DND-41 (cell line): ENCODE measurements around the gene NANOS2.

Source experiments
- ATAC-seq: fragments of 200-7000 bp; cut with Tn5 transposase; 3 replicates; pipeline ENCODE4 v1.9.1; 2021; ENCODE audit warnings: low read depth; ENCODE audit not compliant: insufficient read depth
- DNase-seq: peaks from one replicate; pipeline ENCODE4 v3.0.0-alpha.2; 2020
- H2AFZ ChIP-seq: 2 replicates; pipeline ENCODE4 v1.6.0; 2012; ENCODE audit warnings: low read depth, low read length
- H3K27ac ChIP-seq: 2 replicates; pipeline ENCODE4 v1.5.1; 2012; ENCODE audit warnings: low read length, inconsistent platforms
- H3K27me3 ChIP-seq: fragments of 200-600 bp; sonication (generic); 2 replicates; pipeline ENCODE4 v1.6.0; 2012; ENCODE audit warnings: low read length, mild to moderate bottlenecking, inconsistent platforms; ENCODE audit not compliant: insufficient read depth, poor library complexity
- H3K36me3 ChIP-seq: 2 replicates; pipeline ENCODE4 v1.5.1; 2012; ENCODE audit warnings: low read length, inconsistent platforms; ENCODE audit not compliant: insufficient read depth
- H3K4me1 ChIP-seq: 2 replicates; pipeline ENCODE4 v1.5.1; 2012; ENCODE audit warnings: mild to moderate bottlenecking, low read length; ENCODE audit not compliant: insufficient read depth
- H3K4me2 ChIP-seq: 2 replicates; pipeline ENCODE4 v1.6.0; 2012; ENCODE audit warnings: mild to moderate bottlenecking, moderate library complexity, low read length, inconsistent platforms; ENCODE audit not compliant: insufficient read depth
- H3K4me3 ChIP-seq, 2 experiments: fragments of 200-600 bp in 1 of 2; shearing (Covaris generic) in 1 of 2; 2 replicates each; pipeline ENCODE4 v1.5.1; 2012 to 2016; ENCODE audit warnings: inconsistent platforms in 2 of 2, low read length in 2 of 2, mild to moderate bottlenecking in 2 of 2, low read depth in 1 of 2, moderate library complexity in 1 of 2
- H3K79me2 ChIP-seq: 2 replicates; pipeline ENCODE4 v1.6.0; 2012; ENCODE audit warnings: low read length, inconsistent platforms; ENCODE audit not compliant: insufficient read depth
- H3K9ac ChIP-seq: 2 replicates; pipeline ENCODE4 v1.6.0; 2012; ENCODE audit warnings: low read depth, mild to moderate bottlenecking, inconsistent platforms, low read length, moderate library complexity
- H3K9me3 ChIP-seq: 2 replicates; pipeline ENCODE4 v1.5.1; 2012; ENCODE audit warnings: low read length, moderate library complexity, mild to moderate bottlenecking, inconsistent platforms; ENCODE audit not compliant: insufficient read depth, severe bottlenecking
- H4K20me1 ChIP-seq: 2 replicates; pipeline ENCODE4 v1.6.0; 2012; ENCODE audit warnings: low read length; ENCODE audit not compliant: insufficient read depth
- EZH2 ChIP-seq: IDR thresholded peaks from 3 replicates; pipeline ENCODE4 v1.6.1; 2012; ENCODE audit warnings: borderline replicate concordance, low read depth, mild to moderate bottlenecking, moderate library complexity, low read length, inconsistent platforms; ENCODE audit not compliant: severe bottlenecking
- TF ChIP-seq, protein P1 (sequence below): IDR thresholded peaks from 2 replicates; pipeline ENCODE4 v1.5.1; 2012; ENCODE audit warnings: borderline replicate concordance, low read length, moderate library complexity, mild to moderate bottlenecking; ENCODE audit not compliant: poor library complexity, severe bottlenecking; ENCODE audit errors: extremely low read depth

NANOS2 gene

DNA sequence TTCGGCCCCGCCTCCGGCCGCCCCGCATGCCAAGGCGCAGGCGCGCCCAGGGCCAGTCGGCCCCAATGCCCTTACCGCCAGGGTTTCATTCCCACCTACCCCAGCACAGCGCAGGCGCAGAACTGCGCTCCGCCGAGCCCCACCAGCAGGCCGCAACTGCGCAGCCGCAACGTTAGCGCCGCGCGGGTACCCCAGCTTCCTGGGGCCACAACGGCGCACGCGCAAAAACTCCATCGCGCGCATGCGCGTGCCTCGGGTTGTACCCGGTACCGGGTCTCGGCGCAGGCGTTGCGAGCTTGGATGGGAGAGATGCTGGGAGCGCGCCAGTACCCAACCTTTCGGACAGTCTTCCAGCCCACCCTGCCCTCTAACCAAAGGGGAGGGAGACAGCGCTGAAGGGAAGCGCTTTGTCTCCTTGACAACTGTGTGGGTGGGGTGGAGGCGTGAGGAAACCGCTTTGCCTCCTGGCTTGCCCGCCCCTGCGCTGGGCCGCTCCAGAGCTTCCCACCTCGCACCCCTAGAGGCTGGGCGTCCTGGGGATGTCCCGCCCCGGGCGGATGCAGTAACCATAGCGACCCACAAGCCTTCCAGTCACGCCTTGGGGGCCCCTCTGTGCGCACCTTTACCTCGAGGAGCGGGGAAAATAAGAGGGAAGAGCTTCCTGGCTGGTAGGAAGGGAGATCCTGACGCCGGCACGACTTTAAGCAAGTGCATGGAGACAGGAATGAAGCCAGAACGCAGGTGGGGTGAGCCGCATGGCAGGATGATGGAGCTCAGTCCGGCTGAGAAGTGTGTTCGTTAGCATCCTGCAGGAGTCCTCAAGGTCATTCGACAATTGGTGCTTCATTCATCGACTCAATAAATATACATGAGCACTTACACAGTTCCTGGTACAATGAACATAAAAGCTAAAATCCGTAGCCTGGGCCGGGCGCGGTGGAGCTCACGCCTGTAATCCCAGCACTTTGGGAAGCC is 11.6 kb downstream of the NANOS2 start:
- H3K9me3 ChIP-seq: no peaks in the 10 kb centered on the region
- H3K4me2 ChIP-seq: peak overlapping the region; percentile 87
- H3K9ac ChIP-seq: peak overlapping the region; percentile 80
- DNase-seq: peak; percentile 99
- peaks cover 32% of the 10 kb centered on the region for H3K36me3 ChIP-seq
- H4K20me1 ChIP-seq: 0 out of 2 replicates have a peak, but pooled peaks cover 4% of the 10 kb centered on the region
- ATAC-seq: peak; percentile 90
- peaks cover 25% of the 10 kb centered on the region for H3K79me2 ChIP-seq
- H3K4me3 ChIP-seq: peak overlapping the region; percentile 71 to 87; a peak in 3 of 4 replicates
- peak overlapping the region; percentile 85 for H3K27ac ChIP-seq
- peaks cover 27% of the 10 kb centered on the region for H3K4me1 ChIP-seq
- no peak for TF ChIP-seq EZH2
- TF ChIP-seq, protein P1, sequence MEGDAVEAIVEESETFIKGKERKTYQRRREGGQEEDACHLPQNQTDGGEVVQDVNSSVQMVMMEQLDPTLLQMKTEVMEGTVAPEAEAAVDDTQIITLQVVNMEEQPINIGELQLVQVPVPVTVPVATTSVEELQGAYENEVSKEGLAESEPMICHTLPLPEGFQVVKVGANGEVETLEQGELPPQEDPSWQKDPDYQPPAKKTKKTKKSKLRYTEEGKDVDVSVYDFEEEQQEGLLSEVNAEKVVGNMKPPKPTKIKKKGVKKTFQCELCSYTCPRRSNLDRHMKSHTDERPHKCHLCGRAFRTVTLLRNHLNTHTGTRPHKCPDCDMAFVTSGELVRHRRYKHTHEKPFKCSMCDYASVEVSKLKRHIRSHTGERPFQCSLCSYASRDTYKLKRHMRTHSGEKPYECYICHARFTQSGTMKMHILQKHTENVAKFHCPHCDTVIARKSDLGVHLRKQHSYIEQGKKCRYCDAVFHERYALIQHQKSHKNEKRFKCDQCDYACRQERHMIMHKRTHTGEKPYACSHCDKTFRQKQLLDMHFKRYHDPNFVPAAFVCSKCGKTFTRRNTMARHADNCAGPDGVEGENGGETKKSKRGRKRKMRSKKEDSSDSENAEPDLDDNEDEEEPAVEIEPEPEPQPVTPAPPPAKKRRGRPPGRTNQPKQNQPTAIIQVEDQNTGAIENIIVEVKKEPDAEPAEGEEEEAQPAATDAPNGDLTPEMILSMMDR: no peak
- H2AFZ ChIP-seq: peak overlapping the region; percentile 94
- H3K27me3 ChIP-seq: no peaks in the 10 kb centered on the region

DNA sequence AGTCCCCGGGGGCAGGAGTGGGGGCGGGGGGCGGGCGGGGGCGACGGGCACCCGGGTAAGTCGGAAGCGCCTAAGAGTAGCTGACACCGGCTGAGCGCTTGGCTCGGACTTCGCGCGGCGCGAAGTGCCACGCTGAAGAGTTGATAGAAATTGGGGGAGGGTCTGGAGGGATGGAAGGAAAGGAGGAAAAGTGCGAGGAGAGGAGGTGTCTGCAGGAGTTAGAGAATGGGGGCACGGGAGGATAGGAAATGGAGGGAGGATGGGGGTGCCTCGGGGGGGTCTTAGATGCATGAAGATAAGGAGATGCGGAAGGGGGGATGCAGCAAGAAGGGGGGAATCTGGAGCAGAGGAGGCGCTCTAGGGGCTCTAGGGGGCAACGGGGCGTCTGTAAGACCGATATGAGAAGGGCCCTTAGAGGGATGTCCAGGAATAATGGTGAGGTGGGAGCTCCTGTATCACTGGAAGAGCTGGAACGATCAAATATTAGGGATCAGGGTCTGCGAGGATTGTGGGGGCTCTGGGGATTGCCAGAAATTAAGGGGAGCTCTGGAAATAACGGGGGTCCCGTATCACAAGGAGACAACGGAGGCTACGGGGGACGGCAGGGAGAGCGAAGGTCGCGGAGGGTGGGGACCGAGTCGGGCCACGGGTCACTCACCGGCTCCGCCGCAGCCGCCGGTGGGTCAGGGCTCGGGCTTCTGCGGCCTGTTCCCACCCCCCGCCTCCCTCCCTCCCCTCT is 12.5 kb downstream of the NANOS2 start, which contains the start of gene MYPOP:
TSS of gene MYPOP (minus strand) at position 702 of the 739 bp plus-strand sequence. CDS start 840 bp downstream, outside the sequence.
- ATAC-seq (no peak), DNase-seq (peak; percentile 34)
- peaks cover 27% of the 10 kb centered on the region for H3K4me1 ChIP-seq
- peak within 1 kb of the TSS; percentile 80 for H3K9ac ChIP-seq
- H3K4me2 ChIP-seq: peak within 1 kb of the TSS; percentile 87
- peak within 1 kb of the TSS; percentile 94 for H2AFZ ChIP-seq
- no peak for TF ChIP-seq EZH2
- TF ChIP-seq, protein P1: no peak
- 0 out of 2 replicates have a peak, but pooled peaks cover 4% of the 10 kb centered on the region for H4K20me1 ChIP-seq
- H3K27me3 ChIP-seq: no peaks in the 10 kb centered on the region
- peak within 1 kb of the TSS; percentile 71 to 87; a peak in 3 of 4 replicates for H3K4me3 ChIP-seq
- no peaks in the 10 kb centered on the region for H3K9me3 ChIP-seq
- peaks cover 38% of the 10 kb centered on the region for H3K36me3 ChIP-seq
- H3K79me2 ChIP-seq: peaks cover 28% of the 10 kb centered on the region
- peak within 1 kb of the TSS; percentile 85 for H3K27ac ChIP-seq

DNA sequence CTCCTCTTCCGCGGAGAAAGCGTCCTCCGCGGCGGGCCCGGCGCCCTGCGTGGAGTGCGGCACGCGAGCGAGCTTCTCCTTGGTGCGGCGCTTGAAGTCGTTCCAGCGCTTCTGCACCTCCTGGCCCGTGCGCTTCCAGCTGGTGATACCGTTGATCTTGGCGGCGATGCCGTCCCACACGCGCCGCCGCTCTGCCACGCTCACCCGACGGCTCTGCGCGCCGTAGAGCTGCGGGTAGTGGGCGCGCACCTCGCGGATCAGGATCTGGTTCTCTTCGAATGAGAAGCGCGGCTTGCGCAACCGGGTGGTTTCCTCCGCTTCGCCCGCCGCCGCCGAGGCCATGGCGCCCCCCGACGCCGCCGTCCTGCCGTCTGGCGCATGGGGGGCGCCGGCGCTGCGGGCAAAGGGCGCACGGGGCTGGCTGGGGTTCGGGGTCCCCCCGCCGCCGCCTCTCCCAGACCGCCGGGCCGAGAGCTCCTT is 13.1 kb downstream of the NANOS2 start:
- Histone ChIP-seq H4K20me1 (0 out of 2 replicates have a peak, but pooled peaks cover 4% of the 10 kb centered on the region), H3K27me3 (no peaks in the 10 kb centered on the region), H3K36me3 (peaks cover 38% of the 10 kb centered on the region), H3K4me1 (peaks cover 27% of the 10 kb centered on the region), H3K4me3 (peak overlapping the region; percentile 71 to 87; a peak in 3 of 4 replicates), H2AFZ (no peak overlapping the region), H3K9ac (peak overlapping the region; percentile 80; the same call in 1 of the 2 replicates), H3K27ac (no peak overlapping the region), H3K79me2 (peaks cover 28% of the 10 kb centered on the region), H3K9me3 (no peaks in the 10 kb centered on the region), H3K4me2 (peak overlapping the region; percentile 68)
- ATAC-seq: no peak
- peak; percentile 48 for DNase-seq
- no peak for TF ChIP-seq EZH2
- TF ChIP-seq, protein P1: no peak
